K562 (cell line): ENCODE data around the gene PCARE.

Experiments used
- HMG20A ChIP-seq: fragments of 450-650 bp; formaldehyde crosslinking; conservative IDR thresholded peaks from 2 replicates; pipeline ENCODE4 v1.4.0; 2020; ENCODE audit warnings: mild to moderate bottlenecking, mixed read lengths
- POLR2AphosphoS2 ChIP-seq: IDR thresholded peaks from 2 replicates; pipeline ENCODE4 v1.6.1; 2012; ENCODE audit warnings: low read length, improper control_type of control experiment
- TARDBP ChIP-seq: fragments of 450-650 bp; IDR thresholded peaks from 2 replicates; pipeline ENCODE4 v1.6.1; 2016
- TCF7 ChIP-seq: sonication (generic); IDR thresholded peaks from 2 replicates; pipeline ENCODE4 v1.6.1; 2016; ENCODE audit warnings: antibody characterized with exemption, borderline replicate concordance
- TF ChIP-seq, protein P1 (sequence below), 3 experiments: IDR thresholded peaks in 2 of 3; conservative IDR thresholded peaks in 1 of 3; 2 replicates each; pipeline ENCODE4 v1.5.1; 2011 to 2012; ENCODE audit warnings: low read length in 3 of 3, mild to moderate bottlenecking in 3 of 3, control low read depth in 2 of 3, improper control_type of control experiment in 1 of 3, inconsistent platforms in 1 of 3, low read depth in 1 of 3, mixed read lengths in 1 of 3, moderate library complexity in 1 of 3; ENCODE audit not compliant: insufficient read depth in 2 of 3

GRCh38 chr2:29117636-29118303, 43.4 kb upstream of the PCARE start:
- no peak for TF ChIP-seq TARDBP
- TF ChIP-seq, protein P1, sequence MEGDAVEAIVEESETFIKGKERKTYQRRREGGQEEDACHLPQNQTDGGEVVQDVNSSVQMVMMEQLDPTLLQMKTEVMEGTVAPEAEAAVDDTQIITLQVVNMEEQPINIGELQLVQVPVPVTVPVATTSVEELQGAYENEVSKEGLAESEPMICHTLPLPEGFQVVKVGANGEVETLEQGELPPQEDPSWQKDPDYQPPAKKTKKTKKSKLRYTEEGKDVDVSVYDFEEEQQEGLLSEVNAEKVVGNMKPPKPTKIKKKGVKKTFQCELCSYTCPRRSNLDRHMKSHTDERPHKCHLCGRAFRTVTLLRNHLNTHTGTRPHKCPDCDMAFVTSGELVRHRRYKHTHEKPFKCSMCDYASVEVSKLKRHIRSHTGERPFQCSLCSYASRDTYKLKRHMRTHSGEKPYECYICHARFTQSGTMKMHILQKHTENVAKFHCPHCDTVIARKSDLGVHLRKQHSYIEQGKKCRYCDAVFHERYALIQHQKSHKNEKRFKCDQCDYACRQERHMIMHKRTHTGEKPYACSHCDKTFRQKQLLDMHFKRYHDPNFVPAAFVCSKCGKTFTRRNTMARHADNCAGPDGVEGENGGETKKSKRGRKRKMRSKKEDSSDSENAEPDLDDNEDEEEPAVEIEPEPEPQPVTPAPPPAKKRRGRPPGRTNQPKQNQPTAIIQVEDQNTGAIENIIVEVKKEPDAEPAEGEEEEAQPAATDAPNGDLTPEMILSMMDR (IDR thresholded peaks at IDR 0.05 in 2 of 3, conservative IDR thresholded peaks at IDR 0.05 in 1 of 3; ENCODE audit: insufficient read depth in 2 of 3, low read depth in 1 of 3, low read length in 3 of 3) = no peak
- TF ChIP-seq TCF7 = no peak
- TF ChIP-seq POLR2AphosphoS2 = no peak
- no peak for TF ChIP-seq HMG20A (CRISPR knock-in tag)
